MCF 10A (cell line): Measurements from ENCODE around the gene ARHGAP12. TPM values are rescaled to one million over a fixed set of nuclear protein-coding genes. Genes with fewer than 3 reads are reported as not detected.

ENCODE experiments used
- BruUV-seq: library from RNA; stranded (reverse); fragments of 400-500 nt; replicated peaks from 2 replicates; lab custom pipeline; 2021; lab: Mats Ljungman, UMichigan
- CTCF ChIA-PET: fragments of 300-600 bp; sonication (Branson Sonifier 250); formaldehyde crosslinking; extraction: SDS; loops from one replicate; lab custom pipeline; 2021; ENCODE audit warnings: antibody characterized with exemption, inconsistent platforms; lab: Yijun Ruan, JAX
- POLR2A ChIA-PET: fragments of 300-600, 350-650 bp; sonication (Branson Sonifier 250); formaldehyde crosslinking; extraction: SDS; loops from one replicate; lab custom pipeline; 2020; ENCODE audit warnings: antibody characterized with exemption, inconsistent platforms; lab: Yijun Ruan, JAX
- DNase-seq: peaks from one replicate; pipeline ENCODE4 v3.0.0-alpha.2; 2018; ENCODE audit not compliant: unreplicated experiment
- H3K27ac Mint-ChIP-seq: one replicate; pipeline ENCODE4 v1.8.0; 2022; ENCODE audit warnings: mild to moderate bottlenecking, low read depth, mixed read lengths; ENCODE audit not compliant: unreplicated experiment
- H3K27me3 Mint-ChIP-seq: one replicate; pipeline ENCODE4 v1.8.0; 2022; ENCODE audit warnings: mixed read lengths; ENCODE audit not compliant: insufficient read depth, unreplicated experiment
- H3K36me3 Mint-ChIP-seq: one replicate; pipeline ENCODE4 v1.8.0; 2022; ENCODE audit warnings: mild to moderate bottlenecking, moderate library complexity, mixed read lengths; ENCODE audit not compliant: insufficient read depth, unreplicated experiment
- H3K4me1 Mint-ChIP-seq: one replicate; pipeline ENCODE4 v1.8.0; 2022; ENCODE audit warnings: mixed read lengths; ENCODE audit not compliant: insufficient read depth, unreplicated experiment
- H3K4me3 Mint-ChIP-seq: one replicate; pipeline ENCODE4 v1.8.0; 2022; ENCODE audit warnings: mild to moderate bottlenecking, moderate library complexity, mixed read lengths; ENCODE audit not compliant: unreplicated experiment
- H3K9me3 Mint-ChIP-seq: one replicate; pipeline ENCODE4 v1.8.0; 2022; ENCODE audit warnings: mixed read lengths; ENCODE audit not compliant: unreplicated experiment
- CTCF ChIP-seq: fragments of 200-600 bp; IDR thresholded peaks from one replicate; pipeline ENCODE4 v1.8.0; 2022; ENCODE audit warnings: antibody characterized with exemption, mild to moderate bottlenecking; ENCODE audit not compliant: unreplicated experiment
- intact Hi-C: fragments of 100-400 bp; cut with micrococcal nuclease; formaldehyde crosslinking; loops from 2 replicates; pipeline ENCODE4 v1.14.1; 2022
- total RNA-seq: library from RNA; stranded (reverse); gene quantifications from 2 replicates; pipeline ENCODE4 v1.2.3, GENCODE V29; 2022

Gene ARHGAP12
- total RNA-seq, 1 experiment from 2014 or later = 26.0 TPM

- H3K4me1 Mint-ChIP-seq = peaks cover 28% of the 10 kb centered on the region
- H3K27me3 Mint-ChIP-seq = no peaks in the 10 kb centered on the region
- ChIA-PET POLR2A (interaction anchor here (0.6 to 1.1 kb wide), 5 partner anchors 10 to 75 kb away, joined by 3 to 4 read pairs (median 3); no protein-coding TSS in a partner anchor), CTCF (interaction anchor here (0.7 to 1.2 kb wide), 2 partner anchors 10 to 1248 kb away, joined by 3 to 4 read pairs; no protein-coding TSS in a partner anchor)
- H3K36me3 Mint-ChIP-seq = no peaks in the 10 kb centered on the region
- H3K4me3 Mint-ChIP-seq = no peak overlapping the region
- TF ChIP-seq CTCF = no peak
- DNase-seq = no peak
- intact Hi-C loops = no loop called here
- H3K27ac Mint-ChIP-seq = peak overlapping the region; percentile 87
- no TSS peak for BruUV-seq
- no peaks in the 10 kb centered on the region for H3K9me3 Mint-ChIP-seq
These were observed 8.3 kb upstream of the ARHGAP12 start for GRCh38 chr10:31936933-31937332.

- BruUV-seq = no TSS peak
- Mint-ChIP-seq H3K27ac (no peak overlapping the region), H3K27me3 (no peaks in the 10 kb centered on the region), H3K9me3 (no peaks in the 10 kb centered on the region), H3K36me3 (no peaks in the 10 kb centered on the region), H3K4me3 (no peak overlapping the region), H3K4me1 (peaks cover 21% of the 10 kb centered on the region)
- ChIA-PET POLR2A (interaction anchor here (0.6 to 1.1 kb wide), 4 partner anchors 11 to 74 kb away, joined by 3 to 4 read pairs (median 3); no protein-coding TSS in a partner anchor), CTCF (interaction anchor here (0.7 to 1.2 kb wide), 3 partner anchors 11 to 1248 kb away, joined by 3 to 4 read pairs (median 3); no protein-coding TSS in a partner anchor)
- intact Hi-C loops = no loop called here
- DNase-seq = no peak
- no peak for TF ChIP-seq CTCF
These were observed 7.5 kb upstream of the ARHGAP12 start for GRCh38 chr10:31936086-31936485.

- ChIA-PET POLR2A (interaction anchor here (0.6 kb wide), 1 partner anchor 119 kb away, joined by 3 read pairs; no protein-coding TSS in a partner anchor), CTCF (interaction anchor here (0.7 to 1.2 kb wide), 2 partner anchors 12 to 71 kb away, joined by 3 read pairs; no protein-coding TSS in a partner anchor)
- Mint-ChIP-seq H3K36me3 (no peaks in the 10 kb centered on the region), H3K4me3 (no peak overlapping the region), H3K27ac (no peak overlapping the region), H3K9me3 (no peaks in the 10 kb centered on the region), H3K27me3 (no peaks in the 10 kb centered on the region), H3K4me1 (peaks cover 17% of the 10 kb centered on the region)
- TF ChIP-seq CTCF = no peak
- BruUV-seq = no TSS peak
- no peak for DNase-seq
- intact Hi-C loops = no loop called here
These were observed 7.0 kb upstream of the ARHGAP12 start for GRCh38 chr10:31935678-31936077.

GRCh38 chr10:31932838-31933237 is 4.2 kb upstream of the ARHGAP12 start:
- Mint-ChIP-seq H3K4me3 (no peak overlapping the region), H3K36me3 (no peaks in the 10 kb centered on the region), H3K9me3 (no peaks in the 10 kb centered on the region), H3K27ac (no peak overlapping the region), H3K4me1 (peaks cover 14% of the 10 kb centered on the region), H3K27me3 (no peaks in the 10 kb centered on the region)
- TF ChIP-seq CTCF = no peak
- no TSS peak for BruUV-seq
- DNase-seq = no peak
- ChIA-PET POLR2A (interaction anchor here (1.2 to 1.5 kb wide), 3 partner anchors 12 to 73 kb away, joined by 3 to 5 read pairs (median 5); no protein-coding TSS in a partner anchor), CTCF (interaction anchor here (0.9 kb wide), 1 partner anchor 71 kb away, joined by 3 read pairs; no protein-coding TSS in a partner anchor)
- intact Hi-C loops = no loop called here
